H1 (cell line): ENCODE measurements around the gene DIO3. TPM values are rescaled to one million over a fixed set of nuclear protein-coding genes. Genes with fewer than 3 reads are reported as not detected.

ENCODE experiments used
- ASH2L ChIP-seq: fragments of 200-600, 300-600 bp; sonication (generic); IDR thresholded peaks from one replicate; pipeline ENCODE4 v1.7.1; 2017; ENCODE audit warnings: low read length
- BCL11A ChIP-seq, 2 experiments: IDR thresholded peaks; one replicate each; pipeline ENCODE4 v1.6.1; 2011; ENCODE audit warnings: low read depth in 2 of 2, low read length in 2 of 2, mild to moderate bottlenecking in 2 of 2
- CREB1 ChIP-seq: IDR thresholded peaks from 2 replicates; pipeline ENCODE4 v1.6.1; 2012; ENCODE audit warnings: inconsistent platforms
- CTCF ChIP-seq, 3 experiments: IDR thresholded peaks; 1 replicate in 2 of 3; 2 replicates in 1 of 3; pipeline versions ENCODE4 v1.5.1 to v1.6.1; 2011; ENCODE audit warnings: low read length in 3 of 3, mild to moderate bottlenecking in 3 of 3, inconsistent platforms in 2 of 3, low read depth in 1 of 3, moderate library complexity in 1 of 3; ENCODE audit not compliant: insufficient read depth in 1 of 3; ENCODE audit errors: control extremely low read depth in 1 of 3
- EGR1 ChIP-seq: IDR thresholded peaks from 2 replicates; pipeline ENCODE4 v1.6.1; 2011; ENCODE audit warnings: low read depth, low read length, borderline replicate concordance
- GTF2F1 ChIP-seq: IDR thresholded peaks from 2 replicates; pipeline ENCODE4 v1.6.1; 2012; ENCODE audit warnings: low read depth, low read length, improper control_type of control experiment, borderline replicate concordance
- JUND ChIP-seq: IDR thresholded peaks from 2 replicates; pipeline ENCODE4 v1.6.1; 2011; ENCODE audit warnings: mild to moderate bottlenecking, improper control_type of control experiment, low read length
- KDM4A ChIP-seq: IDR thresholded peaks from one replicate; pipeline ENCODE4 v1.7.1; 2012; ENCODE audit warnings: low read depth, mild to moderate bottlenecking, moderate library complexity, low read length, inconsistent platforms; ENCODE audit not compliant: severe bottlenecking
- NANOG ChIP-seq: IDR thresholded peaks from 2 replicates; pipeline ENCODE4 v1.6.1; 2011; ENCODE audit warnings: low read length, low read depth, mild to moderate bottlenecking, inconsistent platforms; ENCODE audit not compliant: insufficient read depth, poor library complexity, severe bottlenecking
- NRF1 ChIP-seq: IDR thresholded peaks from 2 replicates; pipeline ENCODE4 v1.6.1; 2011; ENCODE audit warnings: mild to moderate bottlenecking, low read depth, low read length, improper control_type of control experiment
- PHF8 ChIP-seq: fragments of 200-600 bp; sonication (generic); conservative IDR thresholded peaks from 2 replicates; pipeline ENCODE4 v1.7.1; 2012; ENCODE audit warnings: low read depth, mild to moderate bottlenecking, inconsistent platforms, low read length, moderate library complexity
- POLR2A ChIP-seq, 2 experiments: IDR thresholded peaks; 1 replicate in 1 of 2; 2 replicates in 1 of 2; pipeline ENCODE4 v1.6.1; 2011; ENCODE audit warnings: low read depth in 2 of 2, low read length in 2 of 2, mild to moderate bottlenecking in 2 of 2; ENCODE audit errors: control extremely low read depth in 1 of 2
- RAD21 ChIP-seq, 2 experiments: IDR thresholded peaks in 1 of 2; conservative IDR thresholded peaks in 1 of 2; 2 replicates each; pipeline ENCODE4 v1.6.1; 2011; ENCODE audit warnings: low read depth in 2 of 2, low read length in 2 of 2, improper control_type of control experiment in 1 of 2, inconsistent platforms in 1 of 2, mild to moderate bottlenecking in 1 of 2, moderate library complexity in 1 of 2
- SIN3A ChIP-seq, 2 experiments: IDR thresholded peaks in 1 of 2; conservative IDR thresholded peaks in 1 of 2; 2 replicates each; pipeline ENCODE4 v1.6.1; 2011 to 2012; ENCODE audit warnings: low read length in 2 of 2, improper control_type of control experiment in 1 of 2, low read depth in 1 of 2, mild to moderate bottlenecking in 1 of 2
- SIX5 ChIP-seq: IDR thresholded peaks from 2 replicates; pipeline ENCODE4 v1.6.1; 2011; ENCODE audit warnings: mild to moderate bottlenecking, low read depth, low read length
- SUZ12 ChIP-seq: fragments of 200-600 bp; sonication (generic); IDR thresholded peaks from 2 replicates; pipeline ENCODE4 v1.6.1; 2012; ENCODE audit warnings: mild to moderate bottlenecking, inconsistent platforms, low read length, moderate library complexity, mixed read lengths
- TCF12 ChIP-seq: IDR thresholded peaks from 2 replicates; pipeline ENCODE4 v1.6.1; 2011; ENCODE audit warnings: low read depth, mild to moderate bottlenecking, low read length
- YY1 ChIP-seq: IDR thresholded peaks from 2 replicates; pipeline ENCODE4 v1.6.1; 2011; ENCODE audit warnings: low read depth, mild to moderate bottlenecking, low read length
- polyA plus RNA-seq, 7 experiments: library from polyadenylated mRNA; depleted of rRNA in 3 of 7; stranded (reverse) in 5 of 7; unstranded in 2 of 7; fragments of >200 nt in 5 of 7; fragments of 200-250 nt in 2 of 7; gene quantifications; 1 replicate in 5 of 7; 2 replicates in 1 of 7; 4 replicates in 1 of 7; pipeline versions ENCODE4 v1.2.1 to v1.2.3, GENCODE V29; 2011 to 2013; ENCODE audit warnings: missing spikeins in 2 of 7, mixed read lengths in 2 of 7
- total RNA-seq: library from RNA; stranded (reverse); fragmentation: NEBNext Ultra II Directional; extraction: Animal tissue kit (Norgen Biotek cat#: 25700); gene quantifications from 2 replicates; pipeline ENCODE4 v1.2.1, GENCODE V29; 2021

DIO3 gene
- total and polyA plus RNA-seq, 2 of the 8 experiments (the other 6 are each of a cell fraction or from before 2014, with no cell fraction given) = 0.17 to 0.19 TPM

- no peak for TF ChIP-seq YY1
- no peak for TF ChIP-seq NANOG
- TF ChIP-seq NRF1 = no peak
- TF ChIP-seq SIN3A (conservative IDR thresholded peaks at IDR 0.05 in 1 of 2, IDR thresholded peaks at IDR 0.05 in 1 of 2; ENCODE audit: low read depth in 1 of 2, low read length in 2 of 2) = no peak
- TF ChIP-seq ASH2L = no peak
- peak in 2 of 3 experiments; percentile 15 to 42; a peak in 3 of 4 replicates for TF ChIP-seq CTCF (IDR thresholded peaks at IDR 0.05; ENCODE audit: control extremely low read depth in 1 of 3, insufficient read depth in 1 of 3, low read depth in 1 of 3, low read length in 3 of 3)
- no peak for TF ChIP-seq JUND
- TF ChIP-seq GTF2F1 = no peak
- TF ChIP-seq KDM4A = peak; percentile 56
- TF ChIP-seq EGR1 = no peak
- TF ChIP-seq POLR2A (IDR thresholded peaks at IDR 0.05; ENCODE audit: control extremely low read depth in 1 of 2, low read depth in 2 of 2, low read length in 2 of 2) = no peak
- TF ChIP-seq PHF8 = no peak
- TF ChIP-seq SUZ12 = peak; percentile 98
- TF ChIP-seq CREB1 = 0 out of 2 replicates have a peak, but pooled peaks have one; percentile 5
- TF ChIP-seq BCL11A (IDR thresholded peaks at IDR 0.05; ENCODE audit: low read depth in 2 of 2, low read length in 2 of 2) = no peak
- peak; percentile 35 to 58; a peak in 3 of 4 replicates for TF ChIP-seq RAD21 (IDR thresholded peaks at IDR 0.05 in 1 of 2, conservative IDR thresholded peaks at IDR 0.05 in 1 of 2; ENCODE audit: low read depth in 2 of 2, low read length in 2 of 2)
- no peak for TF ChIP-seq SIX5
- no peak for TF ChIP-seq TCF12
Measured at GRCh38 chr14:101559624-101560533, 1.4 kb upstream of the DIO3 start (continued).
